Esophagus squamous epithelium (tissue), 5 donors: Measurements from ENCODE around the gene ISYNA1. TPM values are rescaled to one million over a fixed set of nuclear protein-coding genes. Genes with fewer than 3 reads are reported as not detected.

Experiments used
- DNase-seq: peaks from one replicate; lab custom pipeline; 2025; lab: John Stamatoyannopoulos, UW
- H3K27ac ChIP-seq, 4 donors: fragments of 200-600 bp; sonication (generic); one replicate each; pipeline ENCODE4 v1.5.1; 2016 to 2019; ENCODE audit warnings: mild to moderate bottlenecking in 1 of 4
- H3K27me3 ChIP-seq, 4 donors: fragments of 200-600 bp; sonication (generic); 1 replicate in 3 of 4; 2 replicates in 1 of 4; pipeline versions ENCODE4 v1.5.1 to v1.6.0; 2017 to 2021; ENCODE audit warnings: antibody characterized with exemption in 1 of 4
- H3K36me3 ChIP-seq, 3 donors: fragments of 200-600 bp; sonication (generic); one replicate each; pipeline ENCODE4 v1.5.1; 2016 to 2019
- H3K4me1 ChIP-seq, 3 donors: fragments of 200-600 bp; sonication (generic); one replicate each; pipeline ENCODE4 v1.5.1; 2017 to 2019
- H3K4me3 ChIP-seq, 4 donors: fragments of 200-600 bp; sonication (generic); 1 replicate in 3 of 4; 2 replicates in 1 of 4; pipeline ENCODE4 v1.5.1; 2016 to 2019; ENCODE audit warnings: mild to moderate bottlenecking in 2 of 4, moderate library complexity in 1 of 4
- H3K9me3 ChIP-seq, 3 donors: fragments of 200-600 bp; sonication (generic); one replicate each; pipeline ENCODE4 v1.5.1; 2016 to 2019
- POLR2A ChIP-seq, 4 donors: fragments of 450-650 bp; IDR thresholded peaks; one replicate each; pipeline ENCODE4 v1.6.1; 2017; ENCODE audit warnings: antibody characterized with exemption in 4 of 4, mild to moderate bottlenecking in 4 of 4, moderate library complexity in 3 of 4
- WGBS, 2 donors: methylation state at CpG; one replicate each; pipeline ENCODE4 v1.1.5; 2018; 5-methylcytosine and 5-hydroxymethylcytosine counted together
- intact Hi-C: fragments of 100-400 bp; cut with DNase I; formaldehyde crosslinking; loops from one replicate; pipeline ENCODE4 v1.15.0; 2022
- total RNA-seq, 4 donors: library from RNA; depleted of rRNA; stranded (reverse); fragments of >200 nt; gene quantifications; one replicate each; pipeline ENCODE4 v1.1.0, GENCODE V29; 2016
- TF ChIP-seq, protein P1 (sequence below), 6 experiments: fragments of 450-650 bp in 4 of 6; fragments of 200-600 bp in 2 of 6; sonication (generic) in 2 of 6; IDR thresholded peaks; one replicate each; pipeline ENCODE4 v1.5.1; 2016 to 2019; ENCODE audit warnings: antibody characterized with exemption in 6 of 6, mild to moderate bottlenecking in 4 of 6, moderate library complexity in 4 of 6
- donor health status: DM: yes; HTN: yes; CAD: no.

ISYNA1 gene
- total RNA-seq, 4 donors from 2014 or later, result 8.1 to 24.4 (median 14.4) TPM

DNA sequence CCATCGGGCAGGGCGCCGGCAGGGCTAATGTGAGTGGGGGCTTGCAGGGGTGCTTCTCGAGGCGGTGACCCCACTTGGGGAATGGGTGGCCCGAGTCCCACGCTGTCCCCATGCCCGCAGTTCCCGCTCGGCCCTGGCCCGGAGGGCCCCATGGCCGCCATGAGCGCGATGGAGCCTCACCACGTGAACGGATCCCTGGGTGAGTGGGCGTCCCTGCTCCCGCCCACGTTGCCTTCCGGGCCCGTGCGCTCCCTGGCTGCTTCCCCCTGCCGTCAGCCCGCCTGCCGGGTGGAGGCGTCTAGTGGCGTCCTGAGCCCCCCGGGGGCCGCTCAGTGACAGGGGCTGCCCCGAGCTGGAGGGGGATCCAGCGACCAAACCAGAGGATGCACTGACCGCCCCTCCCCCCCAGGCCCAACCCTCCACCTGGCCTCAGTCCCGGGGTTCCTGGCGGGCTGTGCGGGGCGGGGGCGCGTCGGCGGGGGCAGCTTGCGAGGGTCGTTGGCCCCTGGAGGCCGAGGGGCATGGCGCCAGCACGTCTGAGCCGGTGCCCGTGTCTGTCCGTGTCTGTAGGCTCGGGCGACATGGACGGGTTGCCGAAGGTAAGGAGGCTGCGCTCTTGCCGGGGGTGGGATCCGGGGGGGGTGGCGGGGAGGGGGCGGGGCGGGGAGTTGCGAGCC is 4.8 kb downstream of the ISYNA1 start:
- Histone ChIP-seq H3K4me3 (peak overlapping the region; percentile 34 to 66 (median 46)), H3K27me3 (peaks cover 0 to 22% (median 0%) of the 10 kb centered on the region in 4 donors), H3K4me1 (peaks cover 36 to 86% (median 39%) of the 10 kb centered on the region in 3 donors), H3K9me3 (no peaks in the 10 kb centered on the region), H3K27ac (peak overlapping the region; percentile 9 to 65 (median 53)), H3K36me3 (peaks cover 0 to 12% (median 0%) of the 10 kb centered on the region in 3 donors)
- intact Hi-C loops, result no loop called here
- 61% methylated on average over 4 of the region's 59 CpGs; no CpG with 5 or more reads in 1 of the 2 donors for WGBS, 2 donors
- DNase-seq, result no peak
- TF ChIP-seq, protein P1, sequence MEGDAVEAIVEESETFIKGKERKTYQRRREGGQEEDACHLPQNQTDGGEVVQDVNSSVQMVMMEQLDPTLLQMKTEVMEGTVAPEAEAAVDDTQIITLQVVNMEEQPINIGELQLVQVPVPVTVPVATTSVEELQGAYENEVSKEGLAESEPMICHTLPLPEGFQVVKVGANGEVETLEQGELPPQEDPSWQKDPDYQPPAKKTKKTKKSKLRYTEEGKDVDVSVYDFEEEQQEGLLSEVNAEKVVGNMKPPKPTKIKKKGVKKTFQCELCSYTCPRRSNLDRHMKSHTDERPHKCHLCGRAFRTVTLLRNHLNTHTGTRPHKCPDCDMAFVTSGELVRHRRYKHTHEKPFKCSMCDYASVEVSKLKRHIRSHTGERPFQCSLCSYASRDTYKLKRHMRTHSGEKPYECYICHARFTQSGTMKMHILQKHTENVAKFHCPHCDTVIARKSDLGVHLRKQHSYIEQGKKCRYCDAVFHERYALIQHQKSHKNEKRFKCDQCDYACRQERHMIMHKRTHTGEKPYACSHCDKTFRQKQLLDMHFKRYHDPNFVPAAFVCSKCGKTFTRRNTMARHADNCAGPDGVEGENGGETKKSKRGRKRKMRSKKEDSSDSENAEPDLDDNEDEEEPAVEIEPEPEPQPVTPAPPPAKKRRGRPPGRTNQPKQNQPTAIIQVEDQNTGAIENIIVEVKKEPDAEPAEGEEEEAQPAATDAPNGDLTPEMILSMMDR (IDR thresholded peaks at IDR 0.05), result no peak
- no peak for TF ChIP-seq POLR2A (IDR thresholded peaks at IDR 0.05)

DNA sequence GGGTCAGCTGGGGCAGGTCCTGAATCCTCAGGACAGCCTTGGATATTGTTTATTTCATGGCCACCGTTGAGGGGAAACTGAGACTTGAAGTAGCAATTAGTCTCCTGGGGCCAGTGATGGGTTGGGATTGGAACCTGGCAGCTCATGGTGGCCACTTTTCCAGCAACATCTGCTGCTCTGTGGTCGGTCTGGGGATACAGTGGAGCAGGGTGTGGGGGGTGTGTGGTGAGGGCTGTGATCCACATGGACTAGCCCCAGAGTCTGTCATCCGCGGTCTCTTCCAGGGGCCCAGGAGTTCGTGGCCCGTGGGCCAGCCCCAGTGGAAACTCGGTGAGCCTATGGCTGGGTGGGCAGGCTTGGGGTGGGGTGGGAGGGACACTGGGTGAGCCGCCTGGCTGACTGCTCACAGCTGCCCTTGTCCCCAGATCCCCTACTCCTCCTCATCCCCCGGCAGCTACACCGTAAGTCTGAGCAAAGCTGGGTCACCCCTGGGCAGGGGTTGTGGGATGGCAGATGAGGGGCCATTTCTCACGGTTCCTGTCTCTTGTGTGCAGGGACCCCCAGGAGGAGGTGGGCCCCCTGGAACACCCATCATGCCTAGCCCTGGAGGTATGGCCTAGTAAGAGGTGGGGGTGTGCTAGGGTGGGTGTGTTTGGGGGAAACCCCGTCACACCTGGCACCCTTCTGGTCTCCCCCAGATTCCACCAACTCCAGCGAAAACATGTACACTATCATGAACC is 5.5 kb downstream of the ISYNA1 start:
- Histone ChIP-seq H3K9me3 (no peaks in the 10 kb centered on the region), H3K36me3 (peaks cover 0 to 15% (median 0%) of the 10 kb centered on the region in 3 donors), H3K4me3 (peak overlapping the region in 3 of 4 donors; percentile 39 to 66 (median 52)), H3K4me1 (peaks cover 31 to 84% (median 34%) of the 10 kb centered on the region in 3 donors), H3K27me3 (peaks cover 0 to 16% (median 0%) of the 10 kb centered on the region in 4 donors), H3K27ac (peak overlapping the region in 2 of 4 donors; percentile 58 to 65)
- 43% methylated on average over 1 of the region's 13 CpGs; no CpG with 5 or more reads in 1 of the 2 donors for WGBS, 2 donors
- DNase-seq, result no peak
- intact Hi-C loops, result no loop called here
- no peak for TF ChIP-seq POLR2A (IDR thresholded peaks at IDR 0.05)
- TF ChIP-seq, protein P1 (IDR thresholded peaks at IDR 0.05), result no peak

DNA sequence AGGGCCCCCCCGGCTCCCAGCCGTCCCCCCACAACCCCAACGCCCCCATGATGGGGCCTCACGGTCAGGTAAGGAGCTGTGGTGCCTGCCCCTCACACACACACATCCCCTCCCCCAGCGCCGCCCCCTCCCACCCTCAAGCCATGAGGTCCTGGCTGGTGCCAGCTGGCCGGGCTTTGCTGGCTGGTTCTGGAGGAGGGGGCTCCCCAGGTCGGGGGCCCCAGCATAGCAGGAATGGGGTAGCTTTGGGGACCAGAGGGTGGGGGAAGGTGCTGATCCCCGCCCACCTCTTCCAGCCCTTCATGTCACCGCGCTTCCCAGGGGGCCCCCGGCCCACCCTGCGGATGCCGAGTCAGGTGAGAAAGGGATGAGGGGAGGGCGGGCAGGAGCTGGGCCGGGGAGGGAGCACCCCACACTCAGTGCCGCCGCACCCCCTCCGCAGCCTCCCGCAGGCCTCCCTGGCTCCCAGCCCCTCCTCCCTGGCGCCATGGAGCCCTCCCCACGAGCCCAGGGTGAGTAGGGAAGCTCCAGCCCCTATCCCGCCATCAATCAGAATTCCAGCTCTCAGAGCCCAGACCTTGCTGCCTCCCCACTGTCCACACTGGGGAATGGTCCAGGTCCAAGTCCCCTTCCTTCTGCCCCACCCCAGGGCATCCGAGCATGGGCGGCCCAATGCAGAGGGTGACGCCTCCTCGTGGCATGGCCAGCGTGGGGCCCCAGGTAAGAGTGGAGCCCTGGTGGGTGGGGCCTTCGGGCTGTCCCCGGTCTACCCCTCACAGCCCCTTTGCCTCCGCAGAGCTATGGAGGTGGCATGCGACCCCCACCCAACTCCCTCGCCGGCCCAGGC is 6.4 kb downstream of the ISYNA1 start:
- WGBS, 2 donors, result 82 to 97% methylated on average over 6 to 13 of the region's 34 CpGs
- Histone ChIP-seq H3K27me3 (peaks cover 0 to 7% (median 0%) of the 10 kb centered on the region in 4 donors), H3K9me3 (no peaks in the 10 kb centered on the region), H3K4me3 (no peak overlapping the region), H3K27ac (no peak overlapping the region), H3K36me3 (peaks cover 0 to 15% (median 0%) of the 10 kb centered on the region in 3 donors), H3K4me1 (peaks cover 28 to 84% (median 28%) of the 10 kb centered on the region in 3 donors)
- DNase-seq, result no peak
- TF ChIP-seq, protein P1 (IDR thresholded peaks at IDR 0.05), result no peak
- no peak for TF ChIP-seq POLR2A (IDR thresholded peaks at IDR 0.05)
- intact Hi-C loops, result no loop called here

DNA sequence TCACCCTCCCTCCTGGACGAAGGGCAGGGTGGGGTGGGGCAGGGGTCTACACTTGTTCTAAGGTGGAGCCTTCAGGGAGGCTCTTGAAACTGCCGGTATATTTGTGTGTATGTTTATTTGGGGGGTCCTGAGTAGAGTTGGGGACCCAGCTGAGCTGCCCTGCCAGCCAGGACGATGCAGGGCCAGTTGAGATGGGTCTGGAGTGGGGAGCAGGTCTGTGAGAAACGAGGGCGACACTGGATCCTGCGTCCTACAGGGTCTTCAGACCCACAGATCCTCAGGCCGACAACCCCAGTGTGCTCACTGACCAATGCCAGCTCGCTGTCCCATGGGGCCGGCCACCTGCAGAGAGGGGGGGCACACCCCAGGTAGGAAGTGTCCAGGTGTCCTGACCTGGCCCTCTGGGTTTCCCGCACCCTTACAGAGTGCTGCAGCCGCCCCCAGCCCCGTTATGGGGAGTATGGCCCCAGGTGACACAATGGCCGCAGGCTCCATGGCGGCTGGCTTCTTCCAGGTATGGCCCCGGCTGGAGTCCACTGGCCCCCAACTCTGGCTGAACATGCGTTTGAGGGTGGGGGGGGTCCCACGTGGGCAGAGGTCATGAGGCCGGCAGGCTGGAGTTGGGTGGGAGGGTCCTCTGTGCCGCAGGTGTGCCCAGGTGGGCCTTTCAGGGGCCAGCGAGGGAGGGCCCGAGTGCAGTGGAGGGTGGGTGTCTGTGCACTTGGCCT is 7.4 kb downstream of the ISYNA1 start:
- H3K27me3 ChIP-seq, result peaks cover 0 to 5% (median 0%) of the 10 kb centered on the region in 4 donors
- no peak for TF ChIP-seq POLR2A (IDR thresholded peaks at IDR 0.05)
- TF ChIP-seq, protein P1 (IDR thresholded peaks at IDR 0.05), result no peak
- no peak overlapping the region for H3K4me3 ChIP-seq
- DNase-seq, result no peak
- no peak overlapping the region for H3K27ac ChIP-seq
- peaks cover 35 to 84% (median 35%) of the 10 kb centered on the region in 3 donors for H3K4me1 ChIP-seq
- 65 to 90% methylated on average over 2 of the region's 21 CpGs for WGBS, 2 donors
- intact Hi-C loops, result no loop called here
- peaks cover 0 to 14% (median 0%) of the 10 kb centered on the region in 3 donors for H3K36me3 ChIP-seq
- no peaks in the 10 kb centered on the region for H3K9me3 ChIP-seq
